WTC11 (cell line): ENCODE measurements around the gene POU2F1. TPM values are rescaled to one million over a fixed set of nuclear protein-coding genes. Genes with fewer than 3 reads are reported as not detected.

Experiments
- ATAC-seq: fragments of 200-7000 bp; cut with Tn5 transposase; 2 replicates; pipeline ENCODE4 v1.10.0; 2021; ENCODE audit warnings: mild to moderate bottlenecking, moderate library complexity
- CTCF ChIA-PET: fragments of 300-600 bp; sonication (Branson Sonifier 250); formaldehyde crosslinking; loops from one replicate; lab custom pipeline; 2021; ENCODE audit warnings: antibody characterized with exemption; lab: Charles Lee
- POLR2A ChIA-PET: fragments of 350-600 bp; sonication (Branson Sonifier 250); formaldehyde crosslinking; loops from one replicate; lab custom pipeline; 2021; ENCODE audit warnings: antibody characterized with exemption; lab: Charles Lee
- DNase-seq: peaks from one replicate; pipeline ENCODE4 v3.0.0; 2021; ENCODE audit warnings: low spot score
- H3K27ac Mint-ChIP-seq: 2 replicates; pipeline ENCODE4 v1.8.0; 2021; ENCODE audit warnings: mixed read lengths
- H3K27me3 Mint-ChIP-seq: 2 replicates; pipeline ENCODE4 v1.8.0; 2021; ENCODE audit warnings: low read depth, mild to moderate bottlenecking, moderate library complexity, mixed read lengths
- H3K36me3 Mint-ChIP-seq: 2 replicates; pipeline ENCODE4 v1.8.0; 2021; ENCODE audit warnings: mixed read lengths
- H3K4me1 Mint-ChIP-seq: 2 replicates; pipeline ENCODE4 v1.8.0; 2022; ENCODE audit warnings: mixed read lengths
- H3K4me3 Mint-ChIP-seq: 2 replicates; pipeline ENCODE4 v1.8.0; 2021; ENCODE audit warnings: mild to moderate bottlenecking, moderate library complexity, mixed read lengths
- H3K9me3 Mint-ChIP-seq: 2 replicates; pipeline ENCODE4 v1.8.0; 2021; ENCODE audit warnings: mixed read lengths
- ATF1 ChIP-seq: sonication (generic); formaldehyde crosslinking; IDR thresholded peaks from 2 replicates; pipeline ENCODE4 v1.8.1; 2023; ENCODE audit warnings: mild to moderate bottlenecking, moderate library complexity, missing genetic modification reagents
- ATF3 ChIP-seq: sonication (generic); formaldehyde crosslinking; conservative IDR thresholded peaks from 2 replicates; pipeline ENCODE4 v1.8.1; 2022; ENCODE audit warnings: mild to moderate bottlenecking, missing genetic modification reagents
- CREM ChIP-seq: sonication (generic); formaldehyde crosslinking; IDR thresholded peaks from 2 replicates; pipeline ENCODE4 v1.8.1; 2022; ENCODE audit warnings: mild to moderate bottlenecking, missing genetic modification reagents, moderate library complexity
- ELF4 ChIP-seq: sonication (generic); formaldehyde crosslinking; IDR thresholded peaks from 2 replicates; pipeline ENCODE4 v1.8.1; 2022; ENCODE audit warnings: low read depth, mild to moderate bottlenecking, moderate library complexity, missing genetic modification reagents
- EMX1 ChIP-seq: fragments of 250-450 bp; sonication (Bioruptor Pico); IDR thresholded peaks from 2 replicates; pipeline ENCODE4 v1.8.0; 2021; ENCODE audit warnings: mild to moderate bottlenecking
- FOXP1 ChIP-seq: sonication (generic); formaldehyde crosslinking; IDR thresholded peaks from 2 replicates; pipeline ENCODE4 v1.8.0; 2022; ENCODE audit warnings: missing genetic modification reagents, mild to moderate bottlenecking, moderate library complexity, borderline replicate concordance
- HMGA2 ChIP-seq: fragments of 250-450 bp; sonication (Bioruptor Pico); IDR thresholded peaks from 2 replicates; pipeline ENCODE4 v1.4.0; 2021; ENCODE audit warnings: mild to moderate bottlenecking, moderate library complexity
- JUN ChIP-seq: sonication (generic); formaldehyde crosslinking; IDR thresholded peaks from 2 replicates; pipeline ENCODE4 v1.8.0; 2023; ENCODE audit warnings: mild to moderate bottlenecking, missing genetic modification reagents
- MAX ChIP-seq: sonication (generic); formaldehyde crosslinking; IDR thresholded peaks from 2 replicates; pipeline ENCODE4 v1.8.0; 2022; ENCODE audit warnings: mild to moderate bottlenecking, missing genetic modification reagents
- NFE2L1 ChIP-seq: sonication (generic); formaldehyde crosslinking; IDR thresholded peaks from 2 replicates; pipeline ENCODE4 v1.8.1; 2023; ENCODE audit warnings: missing genetic modification reagents
- OVOL2 ChIP-seq: fragments of 250-450 bp; sonication (Bioruptor Pico); IDR thresholded peaks from 2 replicates; pipeline ENCODE4 v1.9.0; 2021; ENCODE audit warnings: mild to moderate bottlenecking, borderline replicate concordance
- SOX15 ChIP-seq: fragments of 250-450 bp; sonication (Bioruptor Pico); IDR thresholded peaks from 2 replicates; pipeline ENCODE4 v1.9.0; 2021; ENCODE audit warnings: mild to moderate bottlenecking
- TEAD1 ChIP-seq: sonication (generic); formaldehyde crosslinking; IDR thresholded peaks from 2 replicates; pipeline ENCODE4 v1.8.0; 2022; ENCODE audit warnings: mild to moderate bottlenecking, missing genetic modification reagents
- USF1 ChIP-seq: sonication (generic); formaldehyde crosslinking; IDR thresholded peaks from 2 replicates; pipeline ENCODE4 v1.8.0; 2022; ENCODE audit warnings: mild to moderate bottlenecking, missing genetic modification reagents
- ZBTB43 ChIP-seq: sonication (generic); formaldehyde crosslinking; IDR thresholded peaks from 2 replicates; pipeline ENCODE4 v1.8.1; 2023; ENCODE audit warnings: mild to moderate bottlenecking, missing genetic modification reagents
- ZNF121 ChIP-seq: sonication (generic); formaldehyde crosslinking; IDR thresholded peaks from 2 replicates; pipeline ENCODE4 v1.8.0; 2023; ENCODE audit warnings: missing genetic modification reagents
- ZNF138 ChIP-seq: sonication (generic); formaldehyde crosslinking; conservative IDR thresholded peaks from 2 replicates; pipeline ENCODE4 v1.8.1; 2022; ENCODE audit warnings: mild to moderate bottlenecking, moderate library complexity, missing genetic modification reagents
- ZNF263 ChIP-seq: sonication (generic); formaldehyde crosslinking; IDR thresholded peaks from 2 replicates; pipeline ENCODE4 v1.8.1; 2022; ENCODE audit warnings: low read depth, mild to moderate bottlenecking, moderate library complexity, missing genetic modification reagents
- ZNF317 ChIP-seq: sonication (generic); formaldehyde crosslinking; IDR thresholded peaks from 2 replicates; pipeline ENCODE4 v1.8.1; 2023; ENCODE audit warnings: low read depth, mild to moderate bottlenecking, moderate library complexity, missing genetic modification reagents, borderline replicate concordance
- ZNF416 ChIP-seq: fragments of 250-450 bp; sonication (Bioruptor Pico); IDR thresholded peaks from 2 replicates; pipeline ENCODE4 v1.9.0; 2021; ENCODE audit warnings: mild to moderate bottlenecking, inconsistent platforms
- ZNF423 ChIP-seq: fragments of 250-450 bp; sonication (Bioruptor Pico); IDR thresholded peaks from 2 replicates; pipeline ENCODE4 v2.1.2; 2022; ENCODE audit warnings: mild to moderate bottlenecking, moderate library complexity
- total RNA-seq: library from RNA; stranded (reverse); gene quantifications from 3 replicates; pipeline ENCODE4 v1.2.3, GENCODE V29; 2021
- TF ChIP-seq, protein P1 (sequence below): sonication (generic); formaldehyde crosslinking; IDR thresholded peaks from 2 replicates; pipeline ENCODE4 v1.8.1; 2023; ENCODE audit warnings: mild to moderate bottlenecking, moderate library complexity, missing genetic modification reagents
- TF ChIP-seq, protein P2 (sequence below): sonication (generic); formaldehyde crosslinking; IDR thresholded peaks from 2 replicates; pipeline ENCODE4 v1.8.1; 2023; ENCODE audit warnings: mild to moderate bottlenecking, missing genetic modification reagents, moderate library complexity
- TF ChIP-seq, protein P3 (sequence below): fragments of 200-600 bp; IDR thresholded peaks from 2 replicates; pipeline ENCODE4 v1.8.0; 2022; ENCODE audit warnings: antibody characterized with exemption

Gene POU2F1
- total RNA-seq, 1 experiment from 2014 or later: 51.3 TPM

DNA sequence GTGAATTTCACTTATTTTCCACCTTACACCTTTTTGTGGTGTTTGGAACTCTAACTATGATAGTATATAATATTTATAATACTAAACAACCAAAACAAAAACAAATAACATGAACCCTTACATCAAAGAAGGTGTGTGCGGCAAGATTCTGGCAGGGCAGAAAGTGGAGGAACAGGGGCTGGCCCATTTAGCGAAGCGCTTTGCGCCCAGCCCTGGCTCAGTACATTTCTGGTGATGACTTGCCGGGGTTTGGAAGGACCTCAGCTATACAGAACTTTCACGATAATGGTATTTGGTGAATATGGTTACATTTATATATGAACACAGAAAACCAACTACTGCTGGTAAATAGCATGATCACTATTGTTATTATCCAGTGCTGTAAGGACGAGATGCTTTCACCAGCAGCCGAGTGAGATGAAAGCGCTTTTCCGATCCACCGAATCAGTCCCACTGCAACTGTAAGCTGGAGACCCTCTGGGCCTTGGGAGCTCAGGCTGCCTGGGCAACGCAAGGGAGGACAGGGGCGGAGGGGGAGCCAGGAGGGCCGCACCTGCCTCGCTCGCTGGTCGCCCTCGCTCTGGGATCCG is 233.7 kb downstream of the POU2F1 start:
- peak; percentile 73 for ATAC-seq
- peak; percentile 64 for DNase-seq
- no peaks in the 10 kb centered on the region for H3K36me3 Mint-ChIP-seq
- H3K4me3 Mint-ChIP-seq: peak overlapping the region; percentile 64
- no peaks in the 10 kb centered on the region for H3K9me3 Mint-ChIP-seq
- ChIA-PET POLR2A (interaction anchor here (1.0 kb wide), 1 partner anchor 35 kb away, joined by 5 read pairs; no protein-coding TSS in a partner anchor), CTCF (interaction anchor here (0.8 to 3.9 kb wide), 22 partner anchors 11 to 544 kb away, joined by 3 to 33 read pairs (median 6); partner anchors contain the start of genes CREG1 and POU2F1)
- TF ChIP-seq MAX (0 out of 2 replicates have a peak, but pooled peaks have one; percentile 5), ZNF416 (CRISPR knock-in tag) (no peak), EMX1 (CRISPR knock-in tag) (no peak), OVOL2 (CRISPR knock-in tag) (no peak)
- no peak overlapping the region for H3K27ac Mint-ChIP-seq
- H3K27me3 Mint-ChIP-seq: peaks cover 46% of the 10 kb centered on the region
- peaks cover 24% of the 10 kb centered on the region for H3K4me1 Mint-ChIP-seq

DNA sequence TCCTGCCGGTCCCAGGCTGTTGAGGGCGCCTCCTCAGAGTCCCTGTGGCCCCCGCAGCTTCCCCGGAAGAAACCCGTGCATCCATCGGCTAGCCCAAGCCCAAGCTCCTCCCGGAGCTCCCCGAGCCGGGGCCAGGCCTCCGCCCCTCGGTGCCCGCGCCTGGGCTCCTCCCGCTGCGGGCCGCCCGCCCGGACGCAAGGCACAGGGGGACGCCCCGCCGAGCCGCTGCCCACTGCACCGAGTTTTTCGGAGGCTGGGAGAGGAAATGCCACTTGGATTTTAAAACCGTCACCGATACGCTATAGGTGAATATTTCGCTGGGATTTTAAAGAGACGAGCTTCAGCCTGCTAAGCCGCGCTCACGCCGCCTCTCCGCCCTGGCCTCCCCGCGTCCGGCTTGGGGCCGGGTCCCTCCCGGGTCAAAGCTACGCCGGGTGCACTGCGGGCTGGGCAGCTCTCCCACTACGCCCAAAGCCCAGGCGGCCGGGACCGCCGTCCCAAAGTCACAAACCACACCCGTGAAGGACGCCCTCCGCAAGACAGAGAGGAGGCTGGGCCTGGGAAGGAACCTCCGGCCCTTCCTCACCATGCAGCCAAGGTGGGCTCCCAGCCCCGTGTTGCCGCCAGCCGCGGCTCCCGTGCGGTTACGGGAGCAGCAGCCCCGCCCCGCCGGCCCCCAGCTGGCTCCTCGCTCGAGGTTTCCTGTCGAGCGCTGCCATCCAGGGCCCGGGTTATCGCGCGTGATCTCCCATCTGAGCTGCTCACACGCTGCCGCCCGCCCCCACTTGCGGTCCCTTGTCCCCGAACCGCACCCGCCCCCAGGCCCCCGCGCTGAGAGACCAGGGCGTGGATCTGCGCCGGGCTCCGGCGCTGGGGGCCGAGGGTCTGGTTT is 234.5 kb downstream of the POU2F1 start:
- POLR2A ChIA-PET: interaction anchor here (0.6 to 2.7 kb wide), 3 partner anchors 34 to 254 kb away, joined by 5 to 8 read pairs (median 5); partner anchors contain the start of gene CREG1
- CTCF ChIA-PET: interaction anchor here (0.8 to 3.9 kb wide), 22 partner anchors 8 to 545 kb away, joined by 3 to 33 read pairs (median 6); partner anchors contain the start of genes CREG1 and POU2F1
- DNase-seq (peak; percentile 57), ATAC-seq (peak; percentile 54)
- no peaks in the 10 kb centered on the region for H3K9me3 Mint-ChIP-seq
- peaks cover 24% of the 10 kb centered on the region for H3K4me1 Mint-ChIP-seq
- peaks cover 46% of the 10 kb centered on the region for H3K27me3 Mint-ChIP-seq
- H3K4me3 Mint-ChIP-seq: peak overlapping the region; percentile 64
- no peak overlapping the region for H3K27ac Mint-ChIP-seq
- H3K36me3 Mint-ChIP-seq: no peaks in the 10 kb centered on the region
- TF ChIP-seq ZNF121 (CRISPR knock-in tag) (no peak), ZNF317 (0 out of 2 replicates have a peak, but pooled peaks have one; percentile 4), ZBTB43 (CRISPR knock-in tag) (no peak; the same call in 1 of the 2 replicates), CREM (CRISPR knock-in tag) (no peak), JUN (CRISPR knock-in tag) (no peak), OVOL2 (CRISPR knock-in tag) (no peak), ELF4 (CRISPR knock-in tag) (no peak), TEAD1 (no peak), ATF3 (no peak), NFE2L1 (CRISPR knock-in tag) (no peak), ZNF423 (CRISPR knock-in tag) (0 out of 2 replicates have a peak, but pooled peaks have one; percentile 58), USF1 (CRISPR knock-in tag) (no peak), ZNF138 (CRISPR knock-in tag) (no peak), SOX15 (CRISPR knock-in tag) (no peak), ZNF263 (CRISPR knock-in tag) (peak; percentile 78), HMGA2 (no peak), ATF1 (CRISPR knock-in tag) (no peak), FOXP1 (no peak)
- TF ChIP-seq, protein P1, sequence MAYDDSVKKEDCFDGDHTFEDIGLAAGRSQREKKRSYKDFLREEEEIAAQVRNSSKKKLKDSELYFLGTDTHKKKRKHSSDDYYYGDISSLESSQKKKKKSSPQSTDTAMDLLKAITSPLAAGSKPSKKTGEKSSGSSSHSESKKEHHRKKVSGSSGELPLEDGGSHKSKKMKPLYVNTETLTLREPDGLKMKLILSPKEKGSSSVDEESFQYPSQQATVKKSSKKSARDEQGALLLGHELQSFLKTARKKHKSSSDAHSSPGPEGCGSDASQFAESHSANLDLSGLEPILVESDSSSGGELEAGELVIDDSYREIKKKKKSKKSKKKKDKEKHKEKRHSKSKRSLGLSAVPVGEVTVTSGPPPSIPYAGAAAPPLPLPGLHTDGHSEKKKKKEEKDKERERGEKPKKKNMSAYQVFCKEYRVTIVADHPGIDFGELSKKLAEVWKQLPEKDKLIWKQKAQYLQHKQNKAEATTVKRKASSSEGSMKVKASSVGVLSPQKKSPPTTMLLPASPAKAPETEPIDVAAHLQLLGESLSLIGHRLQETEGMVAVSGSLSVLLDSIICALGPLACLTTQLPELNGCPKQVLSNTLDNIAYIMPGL: peak; percentile 89
- TF ChIP-seq, protein P2, sequence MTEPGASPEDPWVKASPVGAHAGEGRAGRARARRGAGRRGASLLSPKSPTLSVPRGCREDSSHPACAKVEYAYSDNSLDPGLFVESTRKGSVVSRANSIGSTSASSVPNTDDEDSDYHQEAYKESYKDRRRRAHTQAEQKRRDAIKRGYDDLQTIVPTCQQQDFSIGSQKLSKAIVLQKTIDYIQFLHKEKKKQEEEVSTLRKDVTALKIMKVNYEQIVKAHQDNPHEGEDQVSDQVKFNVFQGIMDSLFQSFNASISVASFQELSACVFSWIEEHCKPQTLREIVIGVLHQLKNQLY (CRISPR knock-in tag): no peak
- TF ChIP-seq, protein P3, sequence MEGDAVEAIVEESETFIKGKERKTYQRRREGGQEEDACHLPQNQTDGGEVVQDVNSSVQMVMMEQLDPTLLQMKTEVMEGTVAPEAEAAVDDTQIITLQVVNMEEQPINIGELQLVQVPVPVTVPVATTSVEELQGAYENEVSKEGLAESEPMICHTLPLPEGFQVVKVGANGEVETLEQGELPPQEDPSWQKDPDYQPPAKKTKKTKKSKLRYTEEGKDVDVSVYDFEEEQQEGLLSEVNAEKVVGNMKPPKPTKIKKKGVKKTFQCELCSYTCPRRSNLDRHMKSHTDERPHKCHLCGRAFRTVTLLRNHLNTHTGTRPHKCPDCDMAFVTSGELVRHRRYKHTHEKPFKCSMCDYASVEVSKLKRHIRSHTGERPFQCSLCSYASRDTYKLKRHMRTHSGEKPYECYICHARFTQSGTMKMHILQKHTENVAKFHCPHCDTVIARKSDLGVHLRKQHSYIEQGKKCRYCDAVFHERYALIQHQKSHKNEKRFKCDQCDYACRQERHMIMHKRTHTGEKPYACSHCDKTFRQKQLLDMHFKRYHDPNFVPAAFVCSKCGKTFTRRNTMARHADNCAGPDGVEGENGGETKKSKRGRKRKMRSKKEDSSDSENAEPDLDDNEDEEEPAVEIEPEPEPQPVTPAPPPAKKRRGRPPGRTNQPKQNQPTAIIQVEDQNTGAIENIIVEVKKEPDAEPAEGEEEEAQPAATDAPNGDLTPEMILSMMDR: no peak
